GM23248 (cell line): Measurements from ENCODE around the gene KAT2B. TPM values are rescaled to one million over a fixed set of nuclear protein-coding genes. Genes with fewer than 3 reads are reported as not detected.

Experiments
- DNase-seq: peaks from one replicate; pipeline ENCODE4 v3.0.0-alpha.2; 2015
- H2AFZ ChIP-seq: fragments of 200-600 bp; sonication (generic); 2 replicates; pipeline ENCODE4 v1.6.1; 2016; ENCODE audit warnings: antibody characterized with exemption
- H3F3A ChIP-seq: fragments of 200-600 bp; sonication (generic); 2 replicates; pipeline ENCODE4 v1.6.1; 2016; ENCODE audit warnings: mild to moderate bottlenecking, antibody characterized with exemption, mixed run types; ENCODE audit not compliant: insufficient read depth
- H3K27ac ChIP-seq: fragments of 200-600 bp; sonication (generic); 2 replicates; pipeline ENCODE4 v1.5.1; 2016; ENCODE audit warnings: mild to moderate bottlenecking
- H3K27me3 ChIP-seq: fragments of 200-600 bp; sonication (generic); replicated peaks from 2 replicates; pipeline ENCODE4 v1.6.1; 2016; ENCODE audit warnings: mild to moderate bottlenecking; ENCODE audit not compliant: insufficient read depth
- H3K36me3 ChIP-seq: fragments of 200-600 bp; sonication (generic); 2 replicates; pipeline ENCODE4 v1.6.1; 2016; ENCODE audit warnings: low read depth, mild to moderate bottlenecking
- H3K4me1 ChIP-seq: fragments of 200-600 bp; sonication (generic); 2 replicates; pipeline ENCODE4 v1.6.1; 2016; ENCODE audit warnings: mild to moderate bottlenecking; ENCODE audit not compliant: insufficient read depth
- H3K4me2 ChIP-seq: fragments of 200-600 bp; sonication (generic); one replicate; pipeline ENCODE4 v1.6.1; 2016; ENCODE audit warnings: mild to moderate bottlenecking; ENCODE audit not compliant: unreplicated experiment
- H3K4me3 ChIP-seq: fragments of 200-600 bp; sonication (generic); 2 replicates; pipeline ENCODE4 v1.5.1; 2016; ENCODE audit warnings: mild to moderate bottlenecking
- H3K79me2 ChIP-seq: fragments of 200-600 bp; sonication (generic); 2 replicates; pipeline ENCODE4 v1.6.1; 2016; ENCODE audit warnings: mild to moderate bottlenecking; ENCODE audit not compliant: insufficient read depth
- H3K9ac ChIP-seq: fragments of 200-600 bp; sonication (generic); 2 replicates; pipeline ENCODE4 v1.6.1; 2016; ENCODE audit warnings: mild to moderate bottlenecking
- H3K9me2 ChIP-seq: fragments of 200-600 bp; sonication (generic); 2 replicates; pipeline ENCODE4 v1.6.1; 2016; ENCODE audit warnings: mixed run types, mild to moderate bottlenecking, moderate library complexity; ENCODE audit not compliant: insufficient read depth
- H3K9me3 ChIP-seq: fragments of 200-600 bp; sonication (generic); one replicate; pipeline ENCODE4 v1.6.1; 2017; ENCODE audit warnings: low read depth
- H4K20me1 ChIP-seq: fragments of 200-600 bp; sonication (generic); 2 replicates; pipeline ENCODE4 v1.6.0; 2016; ENCODE audit not compliant: insufficient read depth
- EZH2 ChIP-seq: fragments of 200-600 bp; sonication (generic); IDR thresholded peaks from 2 replicates; pipeline ENCODE4 v1.6.1; 2018; ENCODE audit warnings: antibody characterized with exemption, mild to moderate bottlenecking; ENCODE audit not compliant: insufficient read depth, poor library complexity, severe bottlenecking
- EZH2phosphoT487 ChIP-seq: fragments of 200-600 bp; sonication (generic); IDR thresholded peaks from 2 replicates; pipeline ENCODE4 v1.6.1; 2018; ENCODE audit warnings: antibody characterized with exemption, moderate library complexity, mild to moderate bottlenecking, low read depth; ENCODE audit not compliant: insufficient read depth
- WGBS, 2 experiments: methylation state at CpG; one replicate each; pipeline ENCODE4 v1.1.6; 2015 to 2017; ENCODE audit warnings: low lambda C conversion rate in 2 of 2, low coverage in 1 of 2; ENCODE audit errors: missing lambda C conversion rate in 2 of 2; 5-methylcytosine and 5-hydroxymethylcytosine counted together
- in situ Hi-C: fragments of 300-500 bp; cut with MboI; formaldehyde crosslinking; loops from 2 replicates; pipeline ENCODE4 v1.15.0; 2020
- polyA plus RNA-seq: library from polyadenylated mRNA; unstranded; fragments of >200 nt; fragmentation: Nextera tagmentation; extraction: Ambion mirVana; gene quantifications from 2 replicates; pipeline ENCODE4 v1.2.1, GENCODE V29; 2016
- total RNA-seq: library from RNA; depleted of rRNA; stranded (reverse); fragments of >200 nt; shearing (Covaris generic); gene quantifications from 2 replicates; pipeline ENCODE4 v1.2.3, GENCODE V29; 2014

The KAT2B gene
- total and polyA plus RNA-seq, 2 experiments from 2014 or later, result 1.5 to 13.5 TPM

GRCh38 chr3:20074226-20075063, 34.2 kb downstream of the KAT2B start:
- no peaks in the 10 kb centered on the region for H3K27me3 ChIP-seq
- no peaks in the 10 kb centered on the region for H3K4me1 ChIP-seq
- TF ChIP-seq EZH2 (no peak), EZH2phosphoT487 (no peak)
- in situ Hi-C loops, result no loop called here
- H3K9ac ChIP-seq, result no peak overlapping the region
- H3K79me2 ChIP-seq, result no peaks in the 10 kb centered on the region
- no peaks in the 10 kb centered on the region for H4K20me1 ChIP-seq
- 89 to 90% methylated on average over 6 of the region's 6 CpGs for WGBS, 2 experiments
- H3K4me2 ChIP-seq, result no peak overlapping the region
- H3K9me3 ChIP-seq, result no peaks in the 10 kb centered on the region
- H3K27ac ChIP-seq, result no peak overlapping the region
- H3K9me2 ChIP-seq, result no peaks in the 10 kb centered on the region
- H3K36me3 ChIP-seq, result no peaks in the 10 kb centered on the region
- no peak overlapping the region for H2AFZ ChIP-seq
- H3K4me3 ChIP-seq, result no peak overlapping the region
- H3F3A ChIP-seq, result peaks cover 9% of the 10 kb centered on the region; the same call in 1 of the 2 replicates
- peak; percentile 54 for DNase-seq

GRCh38 chr3:20075197-20075596, 35.0 kb downstream of the KAT2B start:
- H3F3A ChIP-seq, result peaks cover 9% of the 10 kb centered on the region; the same call in 1 of the 2 replicates
- in situ Hi-C loops, result no loop called here

GRCh38 chr3:20076296-20076997, 36.2 kb downstream of the KAT2B start:
- in situ Hi-C loops, result no loop called here
- Histone ChIP-seq H4K20me1 (no peaks in the 10 kb centered on the region), H3K9me2 (no peaks in the 10 kb centered on the region), H3K9me3 (no peaks in the 10 kb centered on the region), H3F3A (peaks cover 9% of the 10 kb centered on the region; the same call in 1 of the 2 replicates), H3K27ac (no peak overlapping the region), H3K9ac (no peak overlapping the region), H3K79me2 (no peaks in the 10 kb centered on the region), H2AFZ (no peak overlapping the region), H3K4me1 (no peaks in the 10 kb centered on the region), H3K4me2 (no peak overlapping the region), H3K4me3 (no peak overlapping the region), H3K36me3 (no peaks in the 10 kb centered on the region), H3K27me3 (no peaks in the 10 kb centered on the region)
- no peak for TF ChIP-seq EZH2phosphoT487
- no peak for TF ChIP-seq EZH2
- no peak for DNase-seq
- 79 to 85% methylated on average over 6 of the region's 6 CpGs for WGBS, 2 experiments

More at GRCh38 chr3:20075197-20075596, 35.0 kb downstream of the KAT2B start:
- Histone ChIP-seq H3K27ac (no peak overlapping the region), H2AFZ (no peak overlapping the region), H3K79me2 (no peaks in the 10 kb centered on the region), H3K9me2 (no peaks in the 10 kb centered on the region), H3K4me3 (no peak overlapping the region), H3K4me2 (no peak overlapping the region), H3K4me1 (no peaks in the 10 kb centered on the region), H4K20me1 (no peaks in the 10 kb centered on the region), H3K9me3 (no peaks in the 10 kb centered on the region), H3K9ac (no peak overlapping the region), H3K36me3 (no peaks in the 10 kb centered on the region), H3K27me3 (no peaks in the 10 kb centered on the region)
- TF ChIP-seq EZH2 (no peak), EZH2phosphoT487 (no peak)
- DNase-seq, result no peak
- 93 to 98% methylated on average over 5 of the region's 5 CpGs for WGBS, 2 experiments

- DNase-seq, result no peak
- no peaks in the 10 kb centered on the region for H3K79me2 ChIP-seq
- no peak overlapping the region for H3K27ac ChIP-seq
- no peaks in the 10 kb centered on the region for H3K9me2 ChIP-seq
- no peaks in the 10 kb centered on the region for H3K4me1 ChIP-seq
- H3F3A ChIP-seq, result peaks cover 9% of the 10 kb centered on the region; the same call in 1 of the 2 replicates
- H3K4me3 ChIP-seq, result no peak overlapping the region
- TF ChIP-seq EZH2phosphoT487, result no peak
- TF ChIP-seq EZH2, result no peak
- in situ Hi-C loops, result no loop called here
- H2AFZ ChIP-seq, result no peak overlapping the region
- H3K36me3 ChIP-seq, result no peaks in the 10 kb centered on the region
- H3K27me3 ChIP-seq, result no peaks in the 10 kb centered on the region
- 85 to 88% methylated on average over 1 of the region's 1 CpG for WGBS, 2 experiments
- H3K9me3 ChIP-seq, result no peaks in the 10 kb centered on the region
- H4K20me1 ChIP-seq, result no peaks in the 10 kb centered on the region
- no peak overlapping the region for H3K4me2 ChIP-seq
- no peak overlapping the region for H3K9ac ChIP-seq
These were observed 36.8 kb downstream of the KAT2B start for GRCh38 chr3:20077068-20077467.
